ENCODE measurements around the gene NRXN3.

- TF ChIP-seq GATA3 (IDR thresholded peaks at IDR 0.05; ENCODE audit: low read depth, low read length) (no peak), GATA2 (IDR thresholded peaks at IDR 0.05; ENCODE audit: low read depth, low read length) (no peak)
Measured at GRCh38 chr14:78709795-78710557, 539.8 kb downstream of the NRXN3 start.

All from SH-SY5Y (cell line).